Adrenal gland (tissue), 5 donors: ENCODE results near the gene C8G.

ENCODE experiments used
- CTCF ChIP-seq, 6 experiments: fragments of 450-650 bp in 4 of 6; fragments of 200-600 bp in 2 of 6; sonication (generic) in 1 of 6; IDR thresholded peaks; 1 replicate in 5 of 6; 2 replicates in 1 of 6; pipeline versions ENCODE4 v1.5.1 to v1.8.0; 2016 to 2021; ENCODE audit warnings: antibody characterized with exemption in 6 of 6, mild to moderate bottlenecking in 2 of 6, moderate library complexity in 1 of 6
- POLR2A ChIP-seq, 2 donors: fragments of 450-650 bp; IDR thresholded peaks; one replicate each; pipeline ENCODE4 v1.6.1; 2017; ENCODE audit warnings: antibody characterized with exemption in 2 of 2, mild to moderate bottlenecking in 2 of 2, moderate library complexity in 1 of 2
- donor health status: DM: no; HTN: no; CAD: no.

GRCh38 chr9:136972335-136972734 is 27.3 kb downstream of the C8G start:
- TF ChIP-seq POLR2A (IDR thresholded peaks at IDR 0.05) (no peak), CTCF (IDR thresholded peaks at IDR 0.05) (no peak)
